T-helper 2 cell treated with Interferon-gamma antibody and Interleukin-4, amounts not matched to agents 100 ng/mL and 5 ng/mL, for 36 hours (primary cell): ENCODE data around the gene XYLT1. TPM values are rescaled to one million over a fixed set of nuclear protein-coding genes. Genes with fewer than 3 reads are reported as not detected.

Source experiments
- intact Hi-C: fragments of 100-400 bp; cut with micrococcal nuclease; formaldehyde crosslinking; loops from one replicate; pipeline ENCODE4 v1.15.1; 2023
- total RNA-seq: library from RNA; stranded (reverse); gene quantifications from 2 replicates; pipeline ENCODE4 v1.2.3, GENCODE V29; 2022

Gene XYLT1
- total RNA-seq, 1 donor from 2014 or later: 47.7 TPM

GRCh38 chr16:17404941-17405689 lies 65.6 kb downstream of the XYLT1 start:
- intact Hi-C loops: no loop called here

GRCh38 chr16:17403859-17404545 lies 66.8 kb downstream of the XYLT1 start:
- intact Hi-C loops: no loop called here

- intact Hi-C loops: no loop called here
These were observed 67.5 kb downstream of the XYLT1 start for GRCh38 chr16:17403156-17403809.

- intact Hi-C loops: no loop called here
These were observed 73.3 kb downstream of the XYLT1 start for GRCh38 chr16:17397499-17397891.

- intact Hi-C loops: no loop called here
These were observed 73.8 kb downstream of the XYLT1 start for GRCh38 chr16:17396762-17397498.

GRCh38 chr16:17395849-17396480 lies 74.8 kb downstream of the XYLT1 start:
- intact Hi-C loops: no loop called here

GRCh38 chr16:17392857-17393692 lies 77.7 kb downstream of the XYLT1 start:
- intact Hi-C loops: no loop called here

GRCh38 chr16:17392127-17392856 lies 78.5 kb downstream of the XYLT1 start:
- intact Hi-C loops: no loop called here

- intact Hi-C loops: no loop called here
These were observed 79.0 kb downstream of the XYLT1 start for GRCh38 chr16:17391715-17392114.

- intact Hi-C loops: no loop called here
These were observed 81.4 kb downstream of the XYLT1 start for GRCh38 chr16:17389384-17389783.

GRCh38 chr16:17387256-17387655 lies 83.5 kb downstream of the XYLT1 start:
- intact Hi-C loops: no loop called here

- intact Hi-C loops: no loop called here
These were observed 84.5 kb downstream of the XYLT1 start for GRCh38 chr16:17386229-17386628.

GRCh38 chr16:17384471-17384870 lies 86.3 kb downstream of the XYLT1 start:
- intact Hi-C loops: loop anchor here (5.0 kb wide), 1 partner anchor 42 kb away; no protein-coding TSS in a partner anchor

- intact Hi-C loops: loop anchor here (5.0 kb wide), 1 partner anchor 41 kb away; no protein-coding TSS in a partner anchor
These were observed 87.6 kb downstream of the XYLT1 start for GRCh38 chr16:17382949-17383863.

GRCh38 chr16:17382514-17382913 lies 88.2 kb downstream of the XYLT1 start:
- intact Hi-C loops: loop anchor here (5.0 kb wide), 1 partner anchor 40 kb away; no protein-coding TSS in a partner anchor

GRCh38 chr16:17381784-17382183 lies 89.0 kb downstream of the XYLT1 start:
- intact Hi-C loops: loop anchor here (5.0 kb wide), 1 partner anchor 39 kb away; no protein-coding TSS in a partner anchor

- intact Hi-C loops: loop anchor here (5.0 kb wide), 1 partner anchor 38 kb away; no protein-coding TSS in a partner anchor
These were observed 90.1 kb downstream of the XYLT1 start for GRCh38 chr16:17380613-17381012.

- intact Hi-C loops: no loop called here
These were observed 91.6 kb downstream of the XYLT1 start for GRCh38 chr16:17379121-17379571.
